IMR-90 (cell line): ENCODE data around the gene ATP12A. TPM values are rescaled to one million over a fixed set of nuclear protein-coding genes. Genes with fewer than 3 reads are reported as not detected.

Experiments used
- ATAC-seq: fragments of 200-7000 bp; cut with Tn5 transposase; 2 replicates; pipeline ENCODE4 v1.9.1; 2020; ENCODE audit warnings: low read depth, mild to moderate bottlenecking, moderate library complexity
- BruUV-seq: library from RNA; stranded (reverse); fragments of 400-500 nt; replicated peaks from 2 replicates; lab custom pipeline; 2021; lab: Mats Ljungman, UMichigan
- CTCF ChIA-PET: fragments of 300-600 bp; formaldehyde crosslinking; extraction: SDS; loops from one replicate; lab custom pipeline; 2021; ENCODE audit warnings: antibody characterized with exemption; lab: Yijun Ruan, JAX
- POLR2A ChIA-PET: fragments of 300-600 bp; sonication (Branson Sonifier 250); formaldehyde crosslinking; loops from one replicate; lab custom pipeline; 2022; ENCODE audit warnings: antibody characterized with exemption; ENCODE audit not compliant: unreplicated experiment; lab: Charles Lee
- DNase-seq: peaks from one replicate; pipeline ENCODE4 v3.0.0; 2013
- H2AFZ ChIP-seq: replicated peaks from 2 replicates; pipeline ENCODE3; 2013; ENCODE audit warnings: low read length, mild to moderate bottlenecking; ENCODE audit not compliant: poor library complexity
- H2AK5ac ChIP-seq: 2 replicates; pipeline ENCODE4 v1.6.1; 2013; ENCODE audit warnings: low read depth, low read length, inconsistent platforms
- H2AK9ac ChIP-seq: replicated peaks from 2 replicates; pipeline ENCODE3; 2013; ENCODE audit warnings: mild to moderate bottlenecking, low read depth, low read length, moderate library complexity; ENCODE audit not compliant: poor library complexity
- H2BK120ac ChIP-seq: 2 replicates; pipeline ENCODE4 v1.6.1; 2013; ENCODE audit warnings: low read depth, low read length, inconsistent platforms
- H2BK15ac ChIP-seq: 3 replicates; pipeline ENCODE4 v1.6.1; 2013; ENCODE audit warnings: low read depth, low read length, inconsistent platforms
- H2BK20ac ChIP-seq: 2 replicates; pipeline ENCODE4 v1.6.1; 2013; ENCODE audit warnings: low read depth, mild to moderate bottlenecking, inconsistent platforms, low read length, moderate library complexity
- H2BK5ac ChIP-seq: 2 replicates; pipeline ENCODE4 v1.6.1; 2013; ENCODE audit warnings: mild to moderate bottlenecking, low read depth, low read length, inconsistent platforms; ENCODE audit not compliant: poor library complexity, severe bottlenecking
- H3K14ac ChIP-seq: replicated peaks from 2 replicates; pipeline ENCODE4 v1.6.1; 2013; ENCODE audit warnings: low read depth, low read length, inconsistent platforms
- H3K18ac ChIP-seq: 2 replicates; pipeline ENCODE4 v1.6.1; 2013; ENCODE audit warnings: low read depth, low read length, control low read depth
- H3K23ac ChIP-seq: 2 replicates; pipeline ENCODE4 v1.6.1; 2013; ENCODE audit warnings: low read depth, low read length, inconsistent platforms
- H3K27ac ChIP-seq: 2 replicates; pipeline ENCODE4 v1.5.1; 2013; ENCODE audit warnings: mild to moderate bottlenecking, control low read depth, low read length; ENCODE audit not compliant: insufficient read depth
- H3K27me3 ChIP-seq: 2 replicates; pipeline ENCODE4 v1.6.1; 2013; ENCODE audit warnings: low read length; ENCODE audit not compliant: control insufficient read depth, insufficient read depth
- H3K36me3 ChIP-seq: 2 replicates; pipeline ENCODE4 v1.6.1; 2013; ENCODE audit warnings: low read length, mixed read lengths; ENCODE audit not compliant: control insufficient read depth, insufficient read depth
- H3K4ac ChIP-seq: 2 replicates; pipeline ENCODE4 v1.6.1; 2013; ENCODE audit warnings: low read depth, low read length, inconsistent platforms
- H3K4me1 ChIP-seq: 2 replicates; pipeline ENCODE4 v1.6.1; 2013; ENCODE audit warnings: low read length, mixed read lengths; ENCODE audit not compliant: control insufficient read depth, insufficient read depth
- H3K4me2 ChIP-seq: 2 replicates; pipeline ENCODE4 v1.6.1; 2013; ENCODE audit warnings: low read depth, mild to moderate bottlenecking, control low read depth, low read length, moderate library complexity
- H3K4me3 ChIP-seq: 2 replicates; pipeline ENCODE4 v1.5.1; 2013; ENCODE audit warnings: low read depth, mild to moderate bottlenecking, control low read depth, low read length, moderate library complexity; ENCODE audit not compliant: insufficient read depth
- H3K56ac ChIP-seq: 2 replicates; pipeline ENCODE4 v1.6.1; 2013; ENCODE audit warnings: low read length, inconsistent platforms; ENCODE audit not compliant: insufficient read depth; ENCODE audit errors: extremely low read depth
- H3K79me1 ChIP-seq, 2 experiments: 2 replicates each; pipeline ENCODE4 v1.6.1; 2013; ENCODE audit warnings: low read length in 2 of 2, inconsistent platforms in 1 of 2, low read depth in 1 of 2
- H3K9ac ChIP-seq: 2 replicates; pipeline ENCODE4 v1.6.1; 2013; ENCODE audit warnings: low read depth, low read length, control low read depth
- H3K9me1 ChIP-seq: 2 replicates; pipeline ENCODE4 v1.6.1; 2013; ENCODE audit warnings: low read length, inconsistent platforms; ENCODE audit not compliant: insufficient read depth
- H3K9me3 ChIP-seq: 2 replicates; pipeline ENCODE4 v1.6.1; 2013; ENCODE audit warnings: low read length; ENCODE audit not compliant: control insufficient read depth, insufficient read depth
- H4K20me1 ChIP-seq: 2 replicates; pipeline ENCODE4 v1.6.1; 2013; ENCODE audit warnings: low read length, inconsistent platforms; ENCODE audit not compliant: insufficient read depth
- H4K5ac ChIP-seq: 2 replicates; pipeline ENCODE4 v1.6.1; 2013; ENCODE audit warnings: mild to moderate bottlenecking, low read depth, low read length, control low read depth
- H4K8ac ChIP-seq, 2 experiments: 2 replicates each; pipeline ENCODE4 v1.6.1; 2013; ENCODE audit warnings: low read depth in 2 of 2, low read length in 2 of 2, control low read depth in 1 of 2, inconsistent platforms in 1 of 2
- H4K91ac ChIP-seq: 2 replicates; pipeline ENCODE4 v1.6.1; 2013; ENCODE audit warnings: low read depth, low read length, inconsistent platforms; ENCODE audit not compliant: insufficient read depth
- CEBPB ChIP-seq: IDR thresholded peaks from 2 replicates; pipeline ENCODE4 v1.6.1; 2012; ENCODE audit warnings: low read depth, low read length, improper control_type of control experiment
- CHD1 ChIP-seq: IDR thresholded peaks from 2 replicates; pipeline ENCODE4 v1.6.1; 2012; ENCODE audit warnings: low read depth, low read length, improper control_type of control experiment
- CTCF ChIP-seq: conservative IDR thresholded peaks from 2 replicates; pipeline ENCODE4 v1.5.1; 2012; ENCODE audit warnings: mild to moderate bottlenecking, low read depth, low read length, improper control_type of control experiment
- ELK1 ChIP-seq: fragments of 150-350 bp; IDR thresholded peaks from 2 replicates; pipeline ENCODE4 v1.6.1; 2016; ENCODE audit warnings: low read depth, mild to moderate bottlenecking, low read length, moderate library complexity, borderline replicate concordance
- MAFK ChIP-seq: IDR thresholded peaks from 2 replicates; pipeline ENCODE4 v1.6.1; 2012; ENCODE audit warnings: low read depth, low read length, improper control_type of control experiment
- MAZ ChIP-seq: IDR thresholded peaks from 2 replicates; pipeline ENCODE4 v1.6.1; 2012; ENCODE audit warnings: low read depth, mild to moderate bottlenecking, low read length, improper control_type of control experiment, moderate library complexity, borderline replicate concordance
- MXI1 ChIP-seq: IDR thresholded peaks from 2 replicates; pipeline ENCODE4 v1.6.1; 2012; ENCODE audit warnings: low read depth, mild to moderate bottlenecking, low read length, moderate library complexity, borderline replicate concordance
- RFX5 ChIP-seq: IDR thresholded peaks from 2 replicates; pipeline ENCODE4 v1.8.0; 2012; ENCODE audit warnings: low read depth, mild to moderate bottlenecking, low read length, moderate library complexity
- SMC3 ChIP-seq: fragments of 150-350 bp; IDR thresholded peaks from 2 replicates; pipeline ENCODE4 v1.6.1; 2016; ENCODE audit warnings: low read depth, mild to moderate bottlenecking, antibody characterized with exemption, low read length, moderate library complexity
- WGBS, 2 experiments: methylation state at CpG; one replicate each; pipeline versions ENCODE4 v1.1.5 to v1.1.7; 2013; ENCODE audit warnings: missing lambda C conversion rate in 2 of 2; ENCODE audit not compliant: insufficient read length in 1 of 2; ENCODE audit errors: extremely low coverage in 2 of 2; 5-methylcytosine and 5-hydroxymethylcytosine counted together
- dilution Hi-C: fragments of 300-500 bp; cut with HindIII; formaldehyde crosslinking; loops from one replicate; pipeline ENCODE4 v1.14.3; 2018; ENCODE audit warnings: low sequenced_read_pairs; ENCODE audit not compliant: unreplicated experiment
- in situ Hi-C: fragments of 300-500 bp; cut with MboI; formaldehyde crosslinking; loops from 3 replicates; pipeline ENCODE4 v1.14.3; 2019; ENCODE audit warnings: low sequenced_read_pairs, inconsistent platforms, mixed read lengths
- intact Hi-C: fragments of 100-400 bp; cut with micrococcal nuclease; formaldehyde crosslinking; loops from 2 replicates; pipeline ENCODE4 v1.10.0; 2022
- polyA plus RNA-seq, 3 experiments: library from polyadenylated mRNA; depleted of rRNA; stranded (reverse); fragments of >200 nt; gene quantifications; 2 replicates each; pipeline ENCODE4 v1.2.3, GENCODE V29; 2012; ENCODE audit warnings: low replicate concordance in 1 of 3
- total RNA-seq: library from RNA; depleted of rRNA; stranded (reverse); fragments of >200 nt; gene quantifications from 2 replicates; pipeline ENCODE4 v1.2.3, GENCODE V29; 2012

ATP12A gene
- total and polyA plus RNA-seq, 2 of the 4 experiments (the other 2 are of a cell fraction) = not detected

GRCh38 chr13:24636776-24637175, 43.4 kb upstream of the ATP12A start:
- Histone ChIP-seq H3K56ac (no peak overlapping the region), H4K8ac (no peak overlapping the region), H3K4ac (no peak overlapping the region), H2BK20ac (no peak overlapping the region), H2BK5ac (no peak overlapping the region), H4K20me1 (no peaks in the 10 kb centered on the region), H3K79me1 (no peaks in the 10 kb centered on the region), H2AK9ac (no peak overlapping the region), H2BK120ac (no peak overlapping the region), H2AK5ac (no peak overlapping the region), H3K4me3 (no peak overlapping the region), H3K18ac (no peak overlapping the region), H3K4me2 (no peak overlapping the region), H3K9ac (no peak overlapping the region), H3K27ac (no peak overlapping the region), H4K91ac (no peak overlapping the region), H2BK15ac (no peak overlapping the region), H3K23ac (no peak overlapping the region), H2AFZ (no peak overlapping the region), H3K4me1 (no peaks in the 10 kb centered on the region), H3K27me3 (peaks cover 5% of the 10 kb centered on the region), H4K5ac (no peak overlapping the region), H3K14ac (no peak overlapping the region), H3K9me3 (no peaks in the 10 kb centered on the region), H3K36me3 (no peaks in the 10 kb centered on the region), H3K9me1 (no peaks in the 10 kb centered on the region)
- POLR2A ChIA-PET = no interaction called here
- dilution Hi-C loops = no loop called here
- BruUV-seq = no TSS peak
- DNase-seq = no peak
- WGBS, 2 experiments = no CpG with 5 or more reads among the region's 8 CpGs
- TF ChIP-seq CEBPB = no peak
- TF ChIP-seq RFX5 = no peak
- no peak for TF ChIP-seq SMC3
- TF ChIP-seq CHD1 = no peak
- no peak for TF ChIP-seq MAZ
- no peak for TF ChIP-seq MAFK
- TF ChIP-seq ELK1 = no peak
- TF ChIP-seq CTCF = no peak
- no peak for TF ChIP-seq MXI1
- intact Hi-C loops = no loop called here
- ATAC-seq = no peak
- CTCF ChIA-PET = no interaction called here
- in situ Hi-C loops = no loop called here
